Forelimb muscle (tissue), 1 donor: Measurements from ENCODE around the gene C1QTNF9. TPM values are rescaled to one million over a fixed set of nuclear protein-coding genes. Genes with fewer than 3 reads are reported as not detected.
"Not testable (repeated sequence)": the region's sequence is repeated elsewhere in the genome, so short reads cannot be mapped to it uniquely, and the experiment has no call there.

Experiments used
- DNase-seq: peaks from one replicate; pipeline ENCODE4 v3.0.0-alpha.2; 2013; ENCODE audit warnings: low read depth
- polyA plus RNA-seq: library from polyadenylated mRNA; unstranded; fragments of 120-200 nt; gene quantifications from one replicate; pipeline ENCODE4 v1.2.1, GENCODE V29; 2013; ENCODE audit not compliant: insufficient read length

Gene C1QTNF9
- polyA plus RNA-seq, 1 donor, result 4.9 TPM

DNA sequence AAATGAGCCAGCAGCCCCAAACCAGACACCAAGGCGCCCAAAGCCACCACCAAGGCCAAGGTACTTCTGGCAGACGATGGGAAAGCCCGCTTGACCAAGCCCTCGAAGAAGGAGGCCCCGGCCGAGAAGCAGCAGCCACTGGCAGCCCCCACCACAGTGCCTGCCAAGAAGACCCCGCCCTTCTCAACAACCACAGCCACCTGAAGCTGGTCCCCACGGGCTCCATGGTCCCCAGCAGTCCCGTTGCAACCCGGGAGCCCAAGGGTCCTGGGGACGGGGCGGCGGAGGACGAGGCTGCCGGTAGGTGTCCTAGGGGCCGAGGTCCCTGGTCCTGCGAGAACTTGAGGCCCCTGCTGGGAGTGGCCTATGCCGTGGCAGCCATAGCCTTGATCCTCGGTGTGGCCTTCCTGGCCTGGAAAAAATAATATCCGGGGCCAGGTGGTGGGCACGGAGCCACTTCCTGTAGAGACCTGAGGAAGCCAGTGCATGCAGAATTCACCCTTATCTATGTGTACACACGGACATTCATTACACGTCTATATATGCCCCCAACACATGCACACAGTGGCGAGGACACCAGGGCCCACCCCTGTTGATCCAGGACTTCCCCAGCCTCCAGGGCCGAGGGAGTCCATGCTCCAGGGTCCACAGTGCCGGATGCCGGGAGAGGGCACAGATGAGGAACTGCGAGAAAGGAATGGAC, 13.8 kb downstream of the C1QTNF9 start:
- no peak for DNase-seq

DNA sequence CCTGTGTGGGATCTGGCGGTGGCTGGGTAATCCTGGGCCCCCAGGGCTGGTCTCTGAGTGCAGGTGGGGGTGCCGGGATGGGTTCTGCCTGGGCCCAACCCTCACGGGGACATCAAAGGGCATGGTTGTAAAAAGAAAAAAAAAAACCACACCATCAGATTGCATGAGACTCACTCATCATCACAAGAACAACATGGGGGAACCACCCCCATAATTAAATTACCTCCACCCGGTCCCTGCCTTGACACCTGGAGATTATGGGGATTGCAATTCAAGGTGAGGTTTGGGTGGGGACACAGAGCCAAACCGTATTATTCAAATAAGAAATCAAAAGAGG, 14.3 kb downstream of the C1QTNF9 start:
- DNase-seq, result no peak

GRCh38 chr13:24327598-24327997, 18.2 kb downstream of the C1QTNF9 start:
- not testable (repeated sequence) for DNase-seq

DNA sequence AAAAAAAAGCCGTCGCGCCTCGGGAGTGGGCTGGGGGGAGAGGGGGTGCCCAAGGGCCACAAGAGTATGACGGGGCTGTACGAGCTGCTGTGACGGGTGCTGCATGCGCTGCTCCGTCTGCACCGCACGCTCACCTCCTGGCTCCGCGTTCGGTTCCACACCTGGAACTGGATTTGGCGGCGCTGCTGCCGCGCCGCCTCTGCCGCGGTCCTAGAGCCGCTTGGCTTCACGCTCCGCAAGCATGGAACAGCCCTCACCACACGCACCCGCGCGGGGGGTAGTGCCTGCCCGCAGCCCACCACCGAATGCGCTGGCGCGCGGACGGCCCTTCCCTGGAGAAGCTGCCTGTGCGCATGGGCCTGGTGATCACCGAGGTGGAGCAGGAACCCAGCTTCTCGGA, 18.8 kb downstream of the C1QTNF9 start:
- no peak for DNase-seq

DNA sequence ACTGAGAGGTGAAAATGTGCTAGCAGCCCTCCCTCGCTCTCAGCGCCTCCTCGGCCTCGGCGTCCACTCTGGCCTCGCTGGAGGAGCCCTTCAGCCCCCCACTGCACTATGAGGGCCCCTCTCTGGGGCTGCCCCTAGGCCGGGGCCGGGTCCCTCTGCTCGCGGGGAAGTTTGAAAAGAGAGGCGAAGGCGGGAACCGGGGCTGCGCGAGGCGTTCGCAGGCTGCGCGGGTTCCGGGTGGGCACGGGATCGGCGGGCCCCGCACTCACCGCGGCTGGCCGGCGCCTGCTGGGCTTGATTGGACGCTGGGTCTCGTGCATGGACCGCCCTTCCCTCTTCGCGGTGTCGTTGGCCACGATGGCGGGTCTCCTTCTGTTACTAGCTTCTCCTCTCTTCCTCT, 29.3 kb downstream of the C1QTNF9 start:
- DNase-seq, result no peak

GRCh38 chr13:24339937-24340607, 30.7 kb downstream of the C1QTNF9 start:
- DNase-seq, result no peak

DNA sequence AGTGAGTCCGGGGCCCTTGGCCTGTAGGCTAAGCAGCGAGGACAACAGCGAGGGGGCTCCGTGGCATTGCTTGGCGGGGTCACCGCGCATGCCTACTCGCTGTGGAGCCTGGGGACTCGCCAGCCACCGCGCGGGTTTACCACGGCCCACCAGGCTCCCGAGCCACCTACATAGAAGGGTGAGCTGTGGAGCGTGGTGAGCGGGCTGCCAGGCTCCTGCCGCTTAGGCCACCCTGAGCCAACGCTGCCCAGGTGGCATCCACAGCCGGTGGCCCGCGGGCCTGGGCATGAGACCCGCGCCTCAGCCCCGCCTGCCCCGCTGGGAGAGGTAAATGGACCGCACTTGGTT, 31.2 kb downstream of the C1QTNF9 start:
- DNase-seq, result no peak

DNA sequence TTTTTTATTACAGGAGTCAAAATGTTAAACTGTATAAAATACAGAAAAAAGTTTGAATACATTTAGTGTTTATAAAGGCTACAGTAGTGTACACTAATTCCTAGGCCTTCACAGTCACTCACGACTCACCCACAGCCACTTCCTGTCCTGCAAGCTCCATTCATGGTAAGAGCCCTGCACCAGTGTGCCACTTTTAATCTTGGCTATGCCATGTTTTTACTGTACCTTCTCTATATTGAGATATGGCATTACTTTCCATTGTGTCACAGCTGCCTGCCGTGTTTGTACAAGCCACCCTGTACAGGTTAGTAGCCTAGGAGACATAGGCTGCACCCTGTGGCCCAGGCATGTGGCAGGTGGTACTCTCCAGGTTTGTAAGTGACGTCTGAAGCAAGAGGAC, 32.1 kb downstream of the C1QTNF9 start:
- DNase-seq, result no peak

DNA sequence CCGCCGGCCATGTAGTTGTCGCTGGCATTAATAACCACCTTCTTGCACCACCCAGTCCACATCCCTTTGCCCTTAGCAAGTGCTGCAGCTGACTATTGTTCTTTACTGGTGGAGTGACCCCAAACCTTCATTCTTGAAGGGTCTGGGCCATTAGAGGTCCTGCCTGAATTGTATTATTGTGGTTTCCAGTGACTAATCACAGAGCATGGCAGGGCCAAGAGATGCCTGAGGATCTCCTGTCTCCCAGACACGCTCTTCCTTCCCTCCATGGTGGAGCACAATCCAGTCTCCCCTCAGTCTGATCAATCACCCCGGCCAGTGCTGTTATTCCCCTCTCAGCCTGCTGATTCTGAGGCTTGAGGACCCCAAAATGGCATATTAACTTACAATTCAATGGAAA, 39.0 kb downstream of the C1QTNF9 start:
- DNase-seq, result no peak

GRCh38 chr13:24348797-24349515, 39.6 kb downstream of the C1QTNF9 start:
- DNase-seq, result no peak

GRCh38 chr13:24349778-24350664, 40.6 kb downstream of the C1QTNF9 start:
- not testable (repeated sequence) for DNase-seq

- no peak for DNase-seq
These were observed 42.0 kb downstream of the C1QTNF9 start for GRCh38 chr13:24351423-24351822.

- DNase-seq, result no peak
These were observed 44.4 kb downstream of the C1QTNF9 start for GRCh38 chr13:24353736-24354135.

DNA sequence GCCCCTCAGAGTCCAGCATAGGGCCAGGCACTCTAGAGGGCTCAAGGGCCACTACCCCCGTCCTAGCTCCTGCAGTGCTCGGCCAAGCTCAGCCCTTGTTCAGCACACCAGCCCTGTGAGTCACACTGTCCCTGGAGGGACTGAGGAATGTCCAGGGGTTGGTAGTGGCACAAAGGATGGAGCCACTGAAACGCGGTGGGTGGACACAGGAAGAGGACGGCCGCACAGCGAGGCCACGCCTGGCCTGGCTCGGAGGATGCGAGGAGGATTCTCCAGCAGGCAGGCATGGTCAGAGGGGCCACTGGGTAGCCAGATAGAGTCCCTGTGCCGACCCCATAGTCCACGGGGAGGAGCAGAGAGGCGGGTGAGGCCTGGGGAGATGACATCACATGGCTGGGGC, 45.7 kb downstream of the C1QTNF9 start:
- DNase-seq, result no peak

DNA sequence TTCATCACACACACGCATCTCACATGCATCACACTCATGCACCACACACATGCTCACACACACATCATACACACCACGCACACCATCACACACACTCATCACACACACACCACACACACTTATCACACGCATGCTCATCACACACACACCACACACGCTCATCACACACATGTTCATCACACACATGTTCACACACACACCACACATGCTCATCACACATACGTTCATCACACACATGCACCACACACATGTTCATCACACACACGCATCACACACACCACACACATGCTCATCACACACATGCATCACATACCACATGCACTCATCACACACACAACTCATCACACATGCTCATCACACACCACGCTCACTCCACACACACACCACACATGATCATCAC, 46.9 kb downstream of the C1QTNF9 start:
- DNase-seq, result no peak

DNA sequence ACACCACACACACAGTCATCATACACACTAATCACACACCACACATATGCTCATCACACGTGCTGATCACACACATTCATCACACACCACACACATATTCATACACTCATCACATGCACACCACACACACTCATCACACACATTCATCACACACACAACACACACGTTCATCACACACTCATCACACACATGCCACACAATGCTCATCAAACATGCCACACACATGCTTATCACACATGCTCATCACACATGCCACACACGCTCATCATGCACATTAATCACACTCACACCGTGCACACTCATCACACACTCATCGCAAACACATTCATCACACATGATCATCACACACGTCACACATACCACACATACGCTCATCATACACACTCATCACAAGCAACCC, 47.5 kb downstream of the C1QTNF9 start:
- no peak for DNase-seq

DNA sequence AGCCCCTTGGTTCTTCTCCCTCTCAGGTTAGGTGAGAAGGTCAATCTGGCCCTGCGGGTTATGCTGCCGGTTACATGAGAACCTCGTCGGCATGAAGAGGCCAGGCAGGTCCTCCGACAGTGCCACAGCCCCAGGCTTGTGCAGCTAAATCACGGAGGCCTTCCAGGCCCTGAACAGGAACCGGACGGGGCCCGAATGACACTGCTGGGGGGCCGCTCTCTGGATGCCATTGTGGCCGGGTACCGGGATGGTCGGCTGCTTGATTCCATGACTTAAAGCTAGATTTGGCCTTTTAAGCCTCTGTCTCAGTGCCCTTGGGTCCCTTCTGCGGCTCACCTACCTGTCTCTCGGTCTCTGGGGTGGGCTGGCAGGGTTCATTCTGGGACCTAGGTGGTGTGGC, 48.4 kb downstream of the C1QTNF9 start:
- no peak for DNase-seq

DNA sequence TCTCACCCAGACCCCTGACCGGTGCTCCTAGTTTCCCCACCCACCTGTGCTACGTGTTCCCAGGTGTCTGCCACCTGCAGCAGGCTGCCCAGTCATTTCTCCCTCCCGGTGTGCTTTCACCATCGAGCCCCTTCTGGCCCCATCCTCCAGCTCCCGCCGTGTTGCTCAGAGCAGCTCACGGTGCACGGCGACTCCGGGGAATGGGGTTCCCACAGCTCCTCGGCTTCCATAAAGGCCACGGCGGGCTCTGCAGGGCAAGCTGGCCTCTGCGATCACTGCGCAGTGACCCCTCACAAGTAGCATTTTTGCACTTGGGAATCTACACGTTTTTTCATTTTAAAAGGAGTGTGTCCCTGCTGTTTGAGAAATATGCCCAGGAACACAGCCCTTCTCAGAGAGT, 49.5 kb downstream of the C1QTNF9 start:
- DNase-seq, result not testable (repeated sequence)

GRCh38 chr13:24359252-24359651, 49.9 kb downstream of the C1QTNF9 start:
- not testable (repeated sequence) for DNase-seq

- no peak for DNase-seq
These were observed 50.7 kb downstream of the C1QTNF9 start for GRCh38 chr13:24360106-24360505.

- no peak for DNase-seq
These were observed 51.7 kb downstream of the C1QTNF9 start for GRCh38 chr13:24361113-24361512.

DNA sequence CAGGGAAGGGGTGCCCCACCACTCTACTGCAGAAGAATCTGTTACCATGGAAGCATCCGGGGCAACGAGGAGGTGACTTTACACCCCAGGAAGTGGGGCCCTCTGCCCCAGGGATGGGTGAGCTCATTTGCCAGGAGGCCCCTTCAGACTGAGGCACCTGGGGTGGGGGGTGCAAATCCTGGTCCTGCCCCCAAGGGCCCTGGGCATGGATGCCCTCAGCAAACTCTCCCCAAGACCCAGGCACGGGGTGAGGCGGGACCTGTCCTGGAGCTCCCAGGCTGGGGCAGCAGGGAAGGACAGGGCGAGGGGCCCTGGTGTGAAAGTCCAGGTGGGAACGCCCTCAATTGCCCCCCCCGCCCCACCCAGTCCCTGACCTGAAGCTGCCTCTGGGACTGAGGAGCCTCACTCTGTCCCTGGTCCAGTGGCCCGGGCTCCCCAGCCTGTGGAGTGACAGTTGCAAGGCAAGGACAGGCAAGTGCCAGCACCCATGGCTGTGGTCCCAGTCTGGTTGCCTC, 52.5 kb downstream of the C1QTNF9 start:
- no peak for DNase-seq
